GM23248 (cell line): Measurements from ENCODE around the gene SUFU.

Experiments
- EZH2 ChIP-seq: fragments of 200-600 bp; sonication (generic); IDR thresholded peaks from 2 replicates; pipeline ENCODE4 v1.6.1; 2018; ENCODE audit warnings: antibody characterized with exemption, mild to moderate bottlenecking; ENCODE audit not compliant: insufficient read depth, poor library complexity, severe bottlenecking
- EZH2phosphoT487 ChIP-seq: fragments of 200-600 bp; sonication (generic); IDR thresholded peaks from 2 replicates; pipeline ENCODE4 v1.6.1; 2018; ENCODE audit warnings: antibody characterized with exemption, moderate library complexity, mild to moderate bottlenecking, low read depth; ENCODE audit not compliant: insufficient read depth

DNA sequence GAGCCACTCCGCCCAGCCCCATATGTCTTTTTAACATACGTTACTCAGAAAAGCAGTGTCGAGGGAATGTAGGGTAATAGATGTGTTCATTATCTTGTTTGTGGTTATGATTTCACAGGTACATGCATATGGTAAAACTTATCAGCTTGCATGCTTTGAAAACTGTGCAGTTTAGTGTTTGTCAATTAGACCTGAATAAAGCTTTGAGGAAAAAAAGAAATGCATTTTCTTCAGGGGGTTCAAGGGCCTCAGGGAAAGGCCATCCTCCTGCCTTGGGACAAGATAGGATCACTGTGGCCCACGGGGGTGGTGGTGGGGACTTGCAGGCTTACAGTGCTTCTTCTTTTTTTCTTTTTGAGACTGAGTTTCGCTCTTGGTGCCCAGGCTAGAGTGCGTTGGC is 36.5 kb upstream of the SUFU start:
- TF ChIP-seq EZH2: no peak
- no peak for TF ChIP-seq EZH2phosphoT487
